Left lung (tissue), 10 donors: ENCODE measurements around the gene PLEKHG5. TPM values are rescaled to one million over a fixed set of nuclear protein-coding genes. Genes with fewer than 3 reads are reported as not detected.

Experiments
- ATAC-seq: fragments of 200-7000 bp; cut with Tn5 transposase; one replicate; pipeline ENCODE4 v1.9.1; 2020; ENCODE audit warnings: moderate library complexity
- DNase-seq, 4 donors: peaks; one replicate each; pipeline ENCODE4 v3.0.0-alpha.2; 2013 to 2020
- H3K27ac ChIP-seq, 2 donors: fragments of 200-600 bp; sonication (generic) in 1 of 2; one replicate each; pipeline versions ENCODE4 v1.5.0 to v1.8.0; 2020 to 2021
- H3K27me3 ChIP-seq, 2 donors: fragments of 200-600 bp; sonication (generic) in 1 of 2; one replicate each; pipeline versions ENCODE4 v1.5.0 to v1.8.0; 2020 to 2021
- H3K36me3 ChIP-seq, 2 donors: fragments of 200-600 bp; sonication (generic) in 1 of 2; one replicate each; pipeline versions ENCODE4 v1.5.0 to v1.8.0; 2020 to 2021
- H3K4me1 ChIP-seq, 2 donors: fragments of 200-600 bp; one replicate each; pipeline ENCODE4 v1.8.0; 2021
- H3K4me3 ChIP-seq, 2 donors: fragments of 200-600 bp; sonication (generic) in 1 of 2; one replicate each; pipeline versions ENCODE4 v1.5.0 to v1.8.0; 2020 to 2021; ENCODE audit warnings: mild to moderate bottlenecking in 1 of 2
- H3K9me3 ChIP-seq, 2 donors: fragments of 200-600 bp; sonication (generic) in 1 of 2; one replicate each; pipeline versions ENCODE4 v1.5.0 to v1.8.0; 2020 to 2021
- intact Hi-C, 2 donors: fragments of 100-400 bp; cut with DNase I; formaldehyde crosslinking; loops; one replicate each; pipeline versions ENCODE4 v1.11.2 to v1.14.2; 2022
- polyA plus RNA-seq, 6 donors: library from polyadenylated mRNA; unstranded; fragments of 120-200 nt; gene quantifications; one replicate each; pipeline ENCODE4 v1.2.1, GENCODE V29; 2013; ENCODE audit not compliant: insufficient read length in 6 of 6
- total RNA-seq, 2 donors: library from RNA; stranded (reverse); fragmentation: NEBNext Ultra II Directional; extraction: Animal tissue kit (Norgen Biotek cat#: 25700); gene quantifications; one replicate each; pipeline ENCODE4 v1.2.1, GENCODE V29; 2021
- TF ChIP-seq, protein P1 (sequence below), 2 donors: fragments of 200-600 bp; sonication (generic) in 1 of 2; IDR thresholded peaks; one replicate each; pipeline versions ENCODE4 v1.5.0 to v1.8.0; 2021; ENCODE audit warnings: antibody characterized with exemption in 2 of 2
- donor health status: DM: no; HTN: yes; CAD: no.
- donor health status: DM: no; HTN: no; CAD: no.

PLEKHG5 gene
- total and polyA plus RNA-seq, 8 donors = 6.3 to 35.7 (median 28.8) TPM

- H3K27ac ChIP-seq = no peak overlapping the region
- H3K4me3 ChIP-seq = no peak overlapping the region
- H3K4me1 ChIP-seq = peaks cover 0 to 10% of the 10 kb centered on the region in 2 donors
- H3K36me3 ChIP-seq = peaks cover 0 to 43% of the 10 kb centered on the region in 2 donors
- peaks cover 8 to 25% of the 10 kb centered on the region in 2 donors for H3K27me3 ChIP-seq
- ATAC-seq (no peak), DNase-seq (no peak)
- TF ChIP-seq, protein P1, sequence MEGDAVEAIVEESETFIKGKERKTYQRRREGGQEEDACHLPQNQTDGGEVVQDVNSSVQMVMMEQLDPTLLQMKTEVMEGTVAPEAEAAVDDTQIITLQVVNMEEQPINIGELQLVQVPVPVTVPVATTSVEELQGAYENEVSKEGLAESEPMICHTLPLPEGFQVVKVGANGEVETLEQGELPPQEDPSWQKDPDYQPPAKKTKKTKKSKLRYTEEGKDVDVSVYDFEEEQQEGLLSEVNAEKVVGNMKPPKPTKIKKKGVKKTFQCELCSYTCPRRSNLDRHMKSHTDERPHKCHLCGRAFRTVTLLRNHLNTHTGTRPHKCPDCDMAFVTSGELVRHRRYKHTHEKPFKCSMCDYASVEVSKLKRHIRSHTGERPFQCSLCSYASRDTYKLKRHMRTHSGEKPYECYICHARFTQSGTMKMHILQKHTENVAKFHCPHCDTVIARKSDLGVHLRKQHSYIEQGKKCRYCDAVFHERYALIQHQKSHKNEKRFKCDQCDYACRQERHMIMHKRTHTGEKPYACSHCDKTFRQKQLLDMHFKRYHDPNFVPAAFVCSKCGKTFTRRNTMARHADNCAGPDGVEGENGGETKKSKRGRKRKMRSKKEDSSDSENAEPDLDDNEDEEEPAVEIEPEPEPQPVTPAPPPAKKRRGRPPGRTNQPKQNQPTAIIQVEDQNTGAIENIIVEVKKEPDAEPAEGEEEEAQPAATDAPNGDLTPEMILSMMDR (IDR thresholded peaks at IDR 0.05) = no peak
- no peaks in the 10 kb centered on the region for H3K9me3 ChIP-seq
- intact Hi-C loops = no loop called here
Observed at GRCh38 chr1:6468729-6469461, 22.6 kb downstream of the PLEKHG5 start.

DNA sequence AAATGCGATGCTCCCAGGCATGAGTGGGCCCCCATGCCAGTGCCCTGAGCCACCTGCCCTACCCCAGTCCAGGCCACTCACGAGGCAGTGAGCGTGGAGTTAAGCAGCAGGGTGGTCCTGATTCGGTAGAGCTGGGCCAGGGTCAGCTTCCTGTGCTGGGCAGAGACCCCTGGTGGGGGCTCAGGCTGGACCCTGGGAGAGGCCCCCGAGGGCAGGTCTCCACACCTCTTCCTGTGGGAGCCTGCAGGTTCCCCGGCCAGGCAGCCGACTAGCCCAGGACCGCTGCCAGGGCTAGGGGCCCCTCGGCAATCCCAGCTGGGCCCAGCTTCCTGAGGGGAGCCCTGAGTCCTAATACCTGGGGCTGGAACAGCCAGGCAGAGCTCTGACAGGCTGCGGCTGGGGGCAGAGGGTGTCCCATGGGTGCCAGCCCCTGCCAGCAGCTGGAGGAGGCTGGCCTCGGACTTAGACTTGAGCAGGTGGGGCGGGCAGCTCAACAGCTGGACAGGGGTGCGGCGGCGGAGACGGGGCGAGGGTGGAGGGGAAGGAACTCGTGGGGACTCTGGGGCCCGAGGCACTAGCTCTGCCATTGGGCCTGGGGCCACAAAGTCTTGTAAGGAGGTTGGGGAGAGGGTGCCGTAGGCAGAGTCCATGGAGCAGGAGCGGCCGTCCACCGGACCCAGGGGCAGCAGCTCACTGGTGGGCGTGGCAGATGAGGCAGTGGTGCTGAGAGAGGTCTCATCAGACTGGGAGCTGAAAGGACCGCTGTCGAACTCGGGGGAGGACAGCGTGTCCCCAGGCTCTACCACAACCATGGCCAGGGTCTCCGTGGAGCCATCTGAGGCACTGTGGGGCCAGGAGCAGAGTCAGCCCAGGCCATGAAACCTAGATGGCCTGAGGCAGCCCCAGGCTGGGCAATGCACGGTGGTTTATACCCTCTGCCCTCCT lies 23.5 kb downstream of the PLEKHG5 start:
- H3K36me3 ChIP-seq = peaks cover 0 to 43% of the 10 kb centered on the region in 2 donors
- ATAC-seq (no peak), DNase-seq (no peak)
- no peaks in the 10 kb centered on the region for H3K9me3 ChIP-seq
- no peak overlapping the region for H3K27ac ChIP-seq
- H3K4me3 ChIP-seq = no peak overlapping the region
- peaks cover 0 to 10% of the 10 kb centered on the region in 2 donors for H3K4me1 ChIP-seq
- peaks cover 8 to 25% of the 10 kb centered on the region in 2 donors for H3K27me3 ChIP-seq
- TF ChIP-seq, protein P1 (IDR thresholded peaks at IDR 0.05) = no peak
- intact Hi-C loops = no loop called here

GRCh38 chr1:6467224-6467623 lies 24.2 kb downstream of the PLEKHG5 start:
- peaks cover 0 to 39% of the 10 kb centered on the region in 2 donors for H3K36me3 ChIP-seq
- ATAC-seq = no peak
- TF ChIP-seq, protein P1 (IDR thresholded peaks at IDR 0.05) = no peak
- H3K27ac ChIP-seq = no peak overlapping the region
- DNase-seq = no peak
- H3K27me3 ChIP-seq = peaks cover 8 to 29% of the 10 kb centered on the region in 2 donors
- no peaks in the 10 kb centered on the region for H3K9me3 ChIP-seq
- no peak overlapping the region for H3K4me3 ChIP-seq
- intact Hi-C loops = no loop called here
- peaks cover 0 to 10% of the 10 kb centered on the region in 2 donors for H3K4me1 ChIP-seq

GRCh38 chr1:6466751-6467150 lies 24.7 kb downstream of the PLEKHG5 start:
- intact Hi-C loops = no loop called here
- Histone ChIP-seq H3K36me3 (peaks cover 0 to 41% of the 10 kb centered on the region in 2 donors), H3K9me3 (no peaks in the 10 kb centered on the region), H3K4me3 (no peak overlapping the region), H3K27ac (no peak overlapping the region), H3K27me3 (peaks cover 8 to 33% of the 10 kb centered on the region in 2 donors), H3K4me1 (peaks cover 0 to 10% of the 10 kb centered on the region in 2 donors)
- no peak for ATAC-seq
- TF ChIP-seq, protein P1 (IDR thresholded peaks at IDR 0.05) = no peak
- DNase-seq = no peak

DNA sequence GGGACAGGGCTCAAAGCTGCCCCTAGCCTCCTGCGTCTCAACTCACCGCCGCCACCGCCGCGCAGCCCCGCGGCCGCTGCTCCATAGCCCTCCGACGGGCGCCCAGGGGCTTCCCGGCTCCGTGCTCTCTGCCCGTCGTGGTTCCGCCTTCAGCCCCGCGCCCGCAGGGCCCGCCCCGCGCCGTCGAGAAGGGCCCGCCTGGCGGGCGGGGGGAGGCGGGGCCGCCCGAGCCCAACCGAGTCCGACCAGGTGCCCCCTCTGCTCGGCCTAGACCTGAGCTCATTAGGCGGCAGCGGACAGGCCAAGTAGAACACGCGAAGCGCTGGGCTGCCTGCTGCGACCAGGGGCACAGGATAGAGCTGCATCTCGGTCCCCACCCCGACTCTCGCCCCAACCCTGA lies 25.4 kb downstream of the PLEKHG5 start, which contains the start of gene TNFRSF25:
Gene TNFRSF25 (minus strand): TSS at position 151 of the 400 bp plus-strand sequence. CDS start 66 bp downstream, at position 85.
- peaks cover 0 to 10% of the 10 kb centered on the region in 2 donors for H3K4me1 ChIP-seq
- TF ChIP-seq, protein P1 (IDR thresholded peaks at IDR 0.05) = no peak
- DNase-seq = no peak
- no peak within 1 kb of the TSS for H3K27ac ChIP-seq
- intact Hi-C loops = no loop called here
- peaks cover 0 to 47% of the 10 kb centered on the region in 2 donors for H3K36me3 ChIP-seq
- peak within 1 kb of the TSS in 1 of 2 donors; percentile 26 for H3K4me3 ChIP-seq
- ATAC-seq = peak; percentile 9
- H3K27me3 ChIP-seq = peaks cover 8 to 41% of the 10 kb centered on the region in 2 donors
- H3K9me3 ChIP-seq = no peaks in the 10 kb centered on the region
